C4-2B (cell line): ENCODE measurements around the gene PLXND1.
"Not testable (repeated sequence)": the region's sequence is repeated elsewhere in the genome, so short reads cannot be mapped to it uniquely, and the experiment has no call there.

Experiments used
- H3K27ac ChIP-seq: fragments of 450-650 bp; 2 replicates; pipeline ENCODE4 v1.5.1; 2017
- CTCF ChIP-seq: fragments of 450-650 bp; conservative IDR thresholded peaks from 2 replicates; pipeline ENCODE4 v1.5.1; 2017; ENCODE audit warnings: mild to moderate bottlenecking
- ZFX ChIP-seq: fragments of 450-650 bp; IDR thresholded peaks from 2 replicates; pipeline ENCODE4 v1.6.1; 2017

The PLXND1 gene

GRCh38 chr3:129549006-129549800 is 57.3 kb downstream of the PLXND1 start:
- H3K27ac ChIP-seq, result no peak overlapping the region
- TF ChIP-seq ZFX (no peak), CTCF (no peak)

GRCh38 chr3:129548104-129548965 is 58.1 kb downstream of the PLXND1 start:
- no peak for TF ChIP-seq ZFX
- no peak for TF ChIP-seq CTCF
- H3K27ac ChIP-seq, result no peak overlapping the region

GRCh38 chr3:129547241-129547640 is 59.2 kb downstream of the PLXND1 start:
- TF ChIP-seq ZFX (no peak), CTCF (no peak)
- no peak overlapping the region for H3K27ac ChIP-seq

GRCh38 chr3:129545951-129546350 is 60.5 kb downstream of the PLXND1 start:
- not testable (repeated sequence) for H3K27ac ChIP-seq

GRCh38 chr3:129543999-129544398 is 62.5 kb downstream of the PLXND1 start:
- TF ChIP-seq CTCF, result no peak
- no peak for TF ChIP-seq ZFX
- H3K27ac ChIP-seq, result no peak overlapping the region

GRCh38 chr3:129543156-129543790 is 63.2 kb downstream of the PLXND1 start, which contains the start of gene H1-8:
H1-8 (plus strand) TSS chr3:129543175; CDS start chr3:129543219, 44 bp downstream.
- no peak within 1 kb of the TSS for H3K27ac ChIP-seq
- TF ChIP-seq ZFX, result no peak
- TF ChIP-seq CTCF, result no peak

GRCh38 chr3:129542747-129543146 is 63.7 kb downstream of the PLXND1 start:
- TF ChIP-seq ZFX (no peak), CTCF (no peak)
- no peak overlapping the region for H3K27ac ChIP-seq
